GM18870 (cell line): ENCODE results near the gene EFCAB6.

ENCODE experiments used
- ATAC-seq: cut with Tn5 transposase; IDR thresholded peaks from one replicate; pipeline ENCODE4 v1.9.1; 2021; ENCODE audit warnings: moderate library complexity; ENCODE audit not compliant: unreplicated experiment

Gene EFCAB6

GRCh38 chr22:43554694-43555365 is 257.3 kb downstream of the EFCAB6 start:
- ATAC-seq = no peak

GRCh38 chr22:43554259-43554636 is 257.9 kb downstream of the EFCAB6 start:
- no peak for ATAC-seq

GRCh38 chr22:43553451-43554258 is 258.4 kb downstream of the EFCAB6 start:
- ATAC-seq = no peak

- no peak for ATAC-seq
Measured at GRCh38 chr22:43550672-43551071, 261.4 kb downstream of the EFCAB6 start.

GRCh38 chr22:43550024-43550620 is 262.0 kb downstream of the EFCAB6 start:
- no peak for ATAC-seq

GRCh38 chr22:43546186-43546585 is 265.9 kb downstream of the EFCAB6 start:
- no peak for ATAC-seq

- ATAC-seq = no peak
Measured at GRCh38 chr22:43544289-43544673, 267.8 kb downstream of the EFCAB6 start.

GRCh38 chr22:43543522-43544288 is 268.4 kb downstream of the EFCAB6 start:
- ATAC-seq = no peak

GRCh38 chr22:43542681-43543521 is 269.2 kb downstream of the EFCAB6 start:
- no peak for ATAC-seq

- ATAC-seq = no peak
Measured at GRCh38 chr22:43541462-43542407, 270.4 kb downstream of the EFCAB6 start.

- no peak for ATAC-seq
Measured at GRCh38 chr22:43541022-43541421, 271.1 kb downstream of the EFCAB6 start.

- no peak for ATAC-seq
Measured at GRCh38 chr22:43540529-43540923, 271.6 kb downstream of the EFCAB6 start.

- ATAC-seq = no peak
Measured at GRCh38 chr22:43539572-43540528, 272.3 kb downstream of the EFCAB6 start.

GRCh38 chr22:43537019-43537585 is 275.0 kb downstream of the EFCAB6 start:
- ATAC-seq = no peak

- ATAC-seq = no peak
Measured at GRCh38 chr22:43535741-43536140, 276.4 kb downstream of the EFCAB6 start.

GRCh38 chr22:43535336-43535735 is 276.8 kb downstream of the EFCAB6 start:
- no peak for ATAC-seq

GRCh38 chr22:43534916-43535315 is 277.2 kb downstream of the EFCAB6 start:
- ATAC-seq = no peak
